ENCODE measurements around the gene TCF7L2. TPM values are rescaled to one million over a fixed set of nuclear protein-coding genes. Genes with fewer than 3 reads are reported as not detected.

Gene TCF7L2
- total RNA-seq, 8 experiments from 2014 or later = 2.2 to 62.9 (median 7.5) TPM

DNA sequence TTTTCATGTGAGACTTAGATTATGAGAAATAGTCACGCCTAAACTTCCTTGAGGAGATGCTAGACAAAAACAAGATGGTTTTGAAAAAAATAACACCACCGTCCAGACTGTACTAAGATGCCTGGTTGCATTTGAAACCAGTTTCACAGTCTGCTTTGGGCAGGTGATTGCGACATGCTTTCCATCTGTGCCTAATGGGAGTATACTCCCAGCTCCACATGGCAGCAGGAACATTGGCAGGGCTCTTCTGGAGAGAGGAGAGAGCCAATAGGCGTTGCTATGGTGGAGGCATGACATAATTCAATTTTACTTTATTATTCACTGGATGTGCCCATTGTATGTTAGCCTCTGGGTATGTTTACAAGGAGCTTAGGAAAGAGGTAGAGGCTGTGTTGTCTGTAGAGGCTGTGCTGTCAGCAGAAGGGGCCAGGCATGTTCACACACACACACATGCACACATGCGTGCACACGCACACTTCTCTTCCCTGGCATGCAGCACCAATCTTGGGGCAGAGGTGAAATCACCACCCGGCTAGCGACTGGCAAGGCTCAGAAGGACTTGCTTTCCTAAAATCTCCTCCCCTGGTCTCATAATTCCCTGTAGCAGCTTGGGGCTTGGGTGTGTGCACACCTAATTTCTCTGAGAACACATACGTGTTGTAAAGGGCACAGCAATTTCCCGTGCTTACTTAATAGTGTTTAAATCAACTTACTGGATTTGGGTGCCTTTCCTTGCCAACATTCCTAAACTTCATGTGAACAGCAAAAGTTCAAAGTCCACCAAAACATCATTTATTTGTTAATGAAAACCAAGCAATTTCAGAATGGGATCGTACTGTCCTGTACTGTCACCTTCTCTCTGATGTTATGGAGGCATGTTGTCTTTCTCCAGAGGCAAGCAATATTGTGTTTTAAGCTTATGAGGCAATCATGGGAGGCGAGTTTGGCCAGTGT is 162.1 kb downstream of the TCF7L2 start:
- in situ Hi-C loops (cut with MboI; ENCODE audit: low pct_unique_long_range_greater_than_20kb in 2 of 9, low sequenced_read_pairs in 9 of 9, unreplicated experiment in 9 of 9) = loop anchor here in 3 of 9 experiments (25.0 kb wide), 2 partner anchors 150 to 550 kb away; partner anchors contain the start of gene TCF7L2 (in 2 of the 3)
- no peak overlapping the region for H3K27ac ChIP-seq
- 28 to 100% (median 81%) methylated on average over 2 to 11 of the region's 12 CpGs for WGBS, 10 experiments
- no peak overlapping the region for H3K4me3 ChIP-seq
- peak in 5 of 8 experiments; percentile 31 to 84 (median 54) for ATAC-seq (replicated peaks in 6 of 8)
- peaks cover 19 to 20% of the 10 kb centered on the region in 2 donors for H3K4me1 ChIP-seq (replicated peaks in 1 of 2)

DNA sequence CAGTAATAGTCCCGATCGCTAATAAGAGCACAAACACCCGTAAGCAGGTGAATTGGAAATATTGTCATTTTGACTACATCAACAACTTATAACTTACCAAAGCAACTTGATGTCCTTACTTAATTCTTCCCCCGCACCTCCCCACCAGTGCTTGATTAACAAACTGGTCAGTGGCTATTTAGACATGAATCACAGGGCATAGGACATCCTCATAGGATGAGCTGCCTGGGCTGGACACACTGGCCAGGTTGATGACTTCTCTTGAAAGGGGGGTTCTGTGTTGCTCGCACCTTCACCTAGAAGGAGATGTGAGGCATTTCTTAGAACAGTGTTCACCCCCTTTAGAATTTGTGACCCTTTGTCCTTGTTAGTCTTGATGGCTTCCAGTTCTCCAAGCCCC is 163.2 kb downstream of the TCF7L2 start:
- 60 to 100% (median 97%) methylated on average over 1 to 5 of the region's 5 CpGs; no CpG with 5 or more reads in 3 of the 10 experiments for WGBS, 10 experiments
- H3K4me1 ChIP-seq (replicated peaks in 1 of 2) = peaks cover 22 to 25% of the 10 kb centered on the region in 2 donors
- no peak for ATAC-seq (replicated peaks in 6 of 8)
- in situ Hi-C loops (cut with MboI; ENCODE audit: low pct_unique_long_range_greater_than_20kb in 2 of 9, low sequenced_read_pairs in 9 of 9, unreplicated experiment in 9 of 9) = loop anchor here in 3 of 9 experiments (25.0 kb wide), 2 partner anchors 151 to 551 kb away; partner anchors contain the start of gene TCF7L2 (in 2 of the 3)
- no peak overlapping the region for H3K4me3 ChIP-seq
- H3K27ac ChIP-seq = no peak overlapping the region

DNA sequence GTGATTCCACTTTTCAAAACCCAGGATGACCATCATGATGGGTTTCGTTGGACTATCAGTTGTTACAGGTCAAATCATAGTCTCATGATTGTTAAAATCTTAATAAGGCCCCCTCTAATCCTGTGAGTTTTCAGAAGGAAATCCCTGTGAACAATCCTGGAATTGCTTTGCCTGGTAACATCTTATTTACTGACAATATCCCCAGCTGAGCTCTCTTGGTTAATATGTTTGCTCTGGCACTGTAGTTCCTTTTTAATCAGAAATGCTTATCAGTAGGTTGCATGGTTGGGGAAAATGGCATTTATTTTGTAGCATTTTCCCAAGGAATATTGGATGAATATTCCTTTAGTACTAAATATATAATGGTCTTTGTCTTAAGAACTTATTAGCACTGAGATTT is 163.9 kb downstream of the TCF7L2 start:
- in situ Hi-C loops (cut with MboI; ENCODE audit: low pct_unique_long_range_greater_than_20kb in 2 of 9, low sequenced_read_pairs in 9 of 9, unreplicated experiment in 9 of 9) = loop anchor here in 3 of 9 experiments (25.0 kb wide), 2 partner anchors 152 to 552 kb away; partner anchors contain the start of gene TCF7L2 (in 2 of the 3)
- peaks cover 20 to 24% of the 10 kb centered on the region in 2 donors for H3K4me1 ChIP-seq (replicated peaks in 1 of 2)
- H3K27ac ChIP-seq = no peak overlapping the region
- WGBS, 10 experiments = 100% methylated on average over 1 of the region's 1 CpG; no CpG with 5 or more reads in 9 of the 10 experiments
- peak in 1 of 8 experiments; percentile 37 for ATAC-seq (replicated peaks in 6 of 8)
- no peak overlapping the region for H3K4me3 ChIP-seq

DNA sequence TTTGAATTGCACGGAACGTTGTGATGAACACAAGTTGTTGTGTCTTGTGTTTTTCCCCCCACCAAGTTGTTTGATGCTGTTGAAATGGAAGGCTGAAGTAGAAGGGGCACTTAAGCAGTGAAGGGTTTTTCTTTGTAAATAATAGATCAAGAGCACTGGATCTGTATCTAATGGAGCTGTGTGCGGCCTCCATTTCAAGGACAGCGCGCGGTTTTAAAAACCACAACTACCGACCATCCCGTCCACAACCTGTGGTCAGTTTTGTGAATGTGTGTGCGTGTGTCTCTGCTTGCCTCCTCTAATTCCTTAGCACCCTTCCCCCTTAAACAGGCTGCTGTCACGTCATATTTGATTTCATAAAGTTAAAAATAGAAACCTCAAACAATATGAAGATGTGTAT is 165.5 kb downstream of the TCF7L2 start:
- ATAC-seq (replicated peaks in 6 of 8) = no peak
- in situ Hi-C loops (cut with MboI; ENCODE audit: low pct_unique_long_range_greater_than_20kb in 2 of 9, low sequenced_read_pairs in 9 of 9, unreplicated experiment in 9 of 9) = loop anchor here in 3 of 9 experiments (25.0 kb wide), 2 partner anchors 153 to 553 kb away; partner anchors contain the start of gene TCF7L2 (in 2 of the 3)
- H3K4me1 ChIP-seq (replicated peaks in 1 of 2) = peaks cover 20 to 26% of the 10 kb centered on the region in 2 donors
- no peak overlapping the region for H3K27ac ChIP-seq
- 30 to 98% (median 89%) methylated on average over 2 to 9 of the region's 10 CpGs; no CpG with 5 or more reads in 1 of the 10 experiments for WGBS, 10 experiments
- H3K4me3 ChIP-seq = no peak overlapping the region

DNA sequence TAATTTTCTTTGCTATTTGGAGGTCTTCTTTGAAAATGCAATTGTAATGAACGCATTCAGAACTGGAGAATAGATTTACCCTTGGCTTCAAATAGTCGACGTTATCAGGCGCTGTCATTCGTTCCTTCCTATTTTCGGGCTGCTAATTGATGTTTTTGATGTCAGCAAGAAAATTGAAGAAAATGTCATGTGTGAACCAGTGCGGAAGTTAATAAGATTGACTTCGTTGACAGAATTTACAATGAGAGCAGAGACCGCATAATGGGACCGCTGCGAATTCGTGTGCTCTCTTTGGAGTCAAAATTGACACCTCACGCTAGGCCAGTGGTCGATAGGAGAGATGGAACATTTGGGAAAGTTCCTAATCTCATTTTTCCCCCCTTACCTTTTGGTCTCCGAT is 168.8 kb downstream of the TCF7L2 start:
- in situ Hi-C loops (cut with MboI; ENCODE audit: low pct_unique_long_range_greater_than_20kb in 2 of 9, low sequenced_read_pairs in 9 of 9, unreplicated experiment in 9 of 9) = loop anchor here in 3 of 9 experiments (25.0 kb wide), 2 partner anchors 157 to 557 kb away; partner anchors contain the start of gene TCF7L2 (in 2 of the 3)
- H3K4me3 ChIP-seq = no peak overlapping the region
- H3K4me1 ChIP-seq (replicated peaks in 1 of 2) = peaks cover 23 to 26% of the 10 kb centered on the region in 2 donors
- no peak for ATAC-seq (replicated peaks in 6 of 8)
- 70 to 100% (median 93%) methylated on average over 6 to 15 of the region's 15 CpGs; no CpG with 5 or more reads in 1 of the 10 experiments for WGBS, 10 experiments
- no peak overlapping the region for H3K27ac ChIP-seq

DNA sequence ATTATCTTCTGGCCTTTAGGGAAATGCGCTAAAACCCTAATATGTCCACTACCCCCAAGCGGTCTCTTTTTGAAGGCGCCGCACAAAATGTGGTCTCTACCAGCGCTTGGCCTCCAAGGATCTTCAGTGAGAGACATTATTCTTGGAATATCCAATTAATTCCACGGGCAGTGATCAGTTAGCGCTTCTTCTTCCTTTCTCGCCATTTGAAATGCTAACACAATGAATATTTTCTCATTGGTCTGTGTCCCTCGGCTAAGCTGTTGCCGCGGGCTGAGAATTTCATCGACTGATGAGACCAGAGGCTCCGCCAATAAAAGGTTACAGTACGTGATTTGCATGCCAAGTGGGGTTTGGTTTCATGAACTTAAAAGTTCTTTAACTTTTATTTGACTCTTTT is 169.8 kb downstream of the TCF7L2 start:
- Histone ChIP-seq H3K27ac (no peak overlapping the region), H3K4me1 (replicated peaks in 1 of 2) (peaks cover 20 to 26% of the 10 kb centered on the region in 2 donors), H3K4me3 (no peak overlapping the region)
- no peak for ATAC-seq (replicated peaks in 6 of 8)
- in situ Hi-C loops (cut with MboI; ENCODE audit: low pct_unique_long_range_greater_than_20kb in 2 of 9, low sequenced_read_pairs in 9 of 9, unreplicated experiment in 9 of 9) = loop anchor here in 3 of 9 experiments (25.0 kb wide), 2 partner anchors 158 to 558 kb away; partner anchors contain the start of gene TCF7L2 (in 2 of the 3)
- 91 to 100% (median 97%) methylated on average over 3 to 14 of the region's 14 CpGs for WGBS, 10 experiments

DNA sequence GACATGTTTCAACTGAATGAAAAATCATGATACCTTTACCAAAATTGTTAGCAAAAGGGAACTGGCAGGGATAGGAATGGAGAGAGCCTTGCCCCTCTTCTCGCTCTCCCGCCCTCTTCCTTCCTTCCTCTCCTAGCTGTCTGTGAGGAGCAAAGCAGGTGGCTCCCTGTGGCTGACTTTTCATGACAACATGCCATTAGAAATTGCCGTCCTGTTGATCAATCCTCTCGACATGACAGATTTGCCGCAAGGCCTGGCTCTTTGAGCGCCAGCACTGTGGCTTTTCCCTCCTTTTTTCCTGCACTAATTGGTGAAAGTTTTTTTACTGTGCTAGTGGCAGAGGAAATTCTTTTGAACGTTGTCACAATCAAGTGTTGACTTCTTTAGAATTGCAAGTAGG is 171.1 kb downstream of the TCF7L2 start:
- no peak overlapping the region for H3K4me3 ChIP-seq
- 30 to 75% (median 46%) methylated on average over 1 to 7 of the region's 7 CpGs; no CpG with 5 or more reads in 2 of the 10 experiments for WGBS, 10 experiments
- H3K4me1 ChIP-seq (replicated peaks in 1 of 2) = peaks cover 20 to 21% of the 10 kb centered on the region in 2 donors
- H3K27ac ChIP-seq = no peak overlapping the region
- in situ Hi-C loops (cut with MboI; ENCODE audit: low pct_unique_long_range_greater_than_20kb in 2 of 9, low sequenced_read_pairs in 9 of 9, unreplicated experiment in 9 of 9) = loop anchor here in 3 of 9 experiments (25.0 kb wide), 2 partner anchors 159 to 559 kb away; partner anchors contain the start of gene TCF7L2 (in 2 of the 3)
- no peak for ATAC-seq (replicated peaks in 6 of 8)

DNA sequence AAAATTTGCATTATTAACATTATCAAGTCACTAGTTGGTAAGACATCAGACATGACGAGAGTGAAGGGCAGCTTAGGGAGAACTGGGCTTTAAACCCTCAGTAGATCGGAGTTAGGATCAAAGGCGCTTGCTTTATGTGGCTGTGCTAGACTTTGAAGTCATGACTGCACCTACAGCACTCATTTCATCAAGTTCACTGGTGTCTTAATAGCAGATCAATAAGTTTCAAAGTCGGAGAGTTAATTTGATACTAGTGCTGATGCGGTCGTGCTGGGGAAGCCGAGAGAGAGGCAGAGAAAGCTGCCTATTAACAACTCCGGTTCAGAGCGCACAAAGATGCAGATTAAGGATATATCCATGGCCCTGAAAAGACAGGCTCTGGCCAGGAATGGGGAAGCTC is 172.9 kb downstream of the TCF7L2 start:
- Histone ChIP-seq H3K27ac (no peak overlapping the region), H3K4me3 (no peak overlapping the region), H3K4me1 (replicated peaks in 1 of 2) (peaks cover 14 to 18% of the 10 kb centered on the region in 2 donors)
- no peak for ATAC-seq (replicated peaks in 6 of 8)
- in situ Hi-C loops (cut with MboI; ENCODE audit: low pct_unique_long_range_greater_than_20kb in 2 of 9, low sequenced_read_pairs in 9 of 9, unreplicated experiment in 9 of 9) = loop anchor here in 3 of 9 experiments (25.0 kb wide), 2 partner anchors 161 to 561 kb away; partner anchors contain the start of gene TCF7L2 (in 2 of the 3)
- 60 to 96% (median 73%) methylated on average over 2 to 9 of the region's 9 CpGs; no CpG with 5 or more reads in 1 of the 10 experiments for WGBS, 10 experiments

DNA sequence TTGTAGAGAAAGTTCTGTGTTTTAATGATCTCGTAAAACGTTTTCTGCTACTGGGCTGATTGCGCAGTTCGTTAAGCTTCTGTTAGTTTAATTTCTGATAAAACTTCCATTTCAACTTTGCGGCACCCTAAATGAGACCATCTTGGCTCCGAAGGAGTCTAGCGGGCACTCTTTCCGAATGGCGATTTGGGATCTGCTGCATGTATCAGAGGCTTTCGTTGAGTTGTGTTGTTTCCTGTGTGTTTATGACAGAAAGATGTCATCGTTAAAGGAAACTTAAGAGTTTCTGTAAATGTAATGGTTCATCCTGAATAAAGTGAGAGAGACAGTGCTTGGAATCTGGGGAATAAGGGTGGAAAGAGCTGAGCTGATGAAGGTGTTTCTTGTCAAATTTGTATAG is 174.7 kb downstream of the TCF7L2 start:
- in situ Hi-C loops (cut with MboI; ENCODE audit: low pct_unique_long_range_greater_than_20kb in 2 of 9, low sequenced_read_pairs in 9 of 9, unreplicated experiment in 9 of 9) = loop anchor here in 5 of 9 experiments (25.0 kb wide), 3 partner anchors 162 to 562 kb away; partner anchors contain the start of gene TCF7L2 (in 2 of the 5)
- ATAC-seq (replicated peaks in 6 of 8) = no peak
- 72 to 100% (median 87%) methylated on average over 3 to 11 of the region's 11 CpGs for WGBS, 10 experiments
- Histone ChIP-seq H3K4me3 (no peak overlapping the region), H3K4me1 (replicated peaks in 1 of 2) (peaks cover 18 to 23% of the 10 kb centered on the region in 2 donors), H3K27ac (no peak overlapping the region)

DNA sequence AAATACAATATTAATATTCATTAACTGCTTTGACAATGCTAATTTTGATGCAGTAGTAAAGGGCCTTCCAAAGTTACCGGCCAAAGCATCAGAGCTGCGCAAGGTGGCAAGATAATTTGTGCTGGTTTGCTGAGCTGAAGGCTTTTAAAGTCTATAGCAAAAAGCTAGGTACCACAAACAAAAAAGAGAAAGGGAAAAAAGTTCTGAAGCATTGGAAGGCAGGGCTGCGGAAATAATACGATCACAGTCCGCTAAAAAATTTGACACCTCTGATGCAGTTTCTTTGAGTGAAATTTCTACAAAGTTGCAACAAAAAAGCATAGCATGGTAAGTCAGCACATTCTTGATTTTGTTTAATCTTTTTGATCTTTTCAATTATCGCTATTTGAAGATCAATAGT is 175.6 kb downstream of the TCF7L2 start:
- in situ Hi-C loops (cut with MboI; ENCODE audit: low pct_unique_long_range_greater_than_20kb in 2 of 9, low sequenced_read_pairs in 9 of 9, unreplicated experiment in 9 of 9) = loop anchor here in 3 of 9 experiments (25.0 kb wide), 1 partner anchor 262 kb away; no protein-coding TSS in a partner anchor
- 7 to 92% (median 22%) methylated on average over 1 to 6 of the region's 6 CpGs for WGBS, 10 experiments
- peaks cover 18 to 26% of the 10 kb centered on the region in 2 donors for H3K4me1 ChIP-seq (replicated peaks in 1 of 2)

DNA sequence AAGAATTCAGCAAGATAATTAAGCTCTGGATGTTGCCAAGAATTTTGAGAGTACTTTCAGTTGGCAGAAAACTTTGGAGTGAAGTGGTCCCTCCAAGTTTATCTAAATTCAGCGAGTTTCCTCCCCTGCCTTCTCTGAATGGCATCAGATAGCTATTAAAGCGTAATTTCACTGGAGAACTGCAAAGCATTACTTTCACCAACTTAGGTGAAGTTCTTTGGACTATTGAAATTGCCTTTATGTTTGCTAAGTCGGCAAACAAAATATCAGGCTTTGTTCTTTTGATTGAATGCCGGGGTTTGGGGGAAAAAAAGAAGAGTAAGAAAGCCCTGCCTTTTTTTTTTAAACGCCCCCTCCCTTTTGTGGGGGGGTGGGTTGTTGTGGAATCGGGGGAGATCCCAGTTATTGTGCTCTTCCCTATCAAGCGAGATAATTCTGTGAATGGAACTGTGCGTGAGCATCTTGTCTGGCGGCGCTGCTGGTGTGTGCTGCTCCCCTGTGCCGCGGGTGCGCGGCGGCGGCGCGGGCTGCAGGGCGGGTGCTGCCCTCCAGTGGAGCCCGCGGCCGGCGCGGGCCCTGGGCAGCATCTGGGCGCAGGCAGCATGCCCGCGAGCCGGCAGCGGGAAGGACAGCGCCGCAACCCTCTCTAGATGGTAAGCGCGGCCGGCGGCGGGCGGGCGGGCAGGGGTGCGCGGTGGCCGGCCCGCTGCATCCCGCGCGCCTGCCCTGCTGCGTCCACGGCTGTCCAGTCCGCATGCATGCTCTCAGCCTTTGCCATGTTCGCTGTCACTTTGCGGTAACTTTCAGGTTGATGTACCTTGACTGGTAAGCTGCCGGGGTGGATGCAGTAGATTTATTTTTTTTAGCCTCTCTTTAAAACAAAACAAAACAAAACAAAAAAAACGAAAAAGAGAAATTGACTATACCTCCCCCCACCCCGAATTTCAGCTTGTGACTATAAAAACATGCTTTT is 176.5 kb downstream of the TCF7L2 start:
- 0 to 20% (median 0%) methylated on average over 1 to 7 of the region's 53 CpGs for WGBS, 10 experiments
- peak overlapping the region; percentile 19 to 35 (median 32) for H3K4me3 ChIP-seq
- in situ Hi-C loops (cut with MboI; ENCODE audit: low pct_unique_long_range_greater_than_20kb in 2 of 9, low sequenced_read_pairs in 9 of 9, unreplicated experiment in 9 of 9) = loop anchor here in 3 of 9 experiments (25.0 kb wide), 1 partner anchor 261 kb away; no protein-coding TSS in a partner anchor
- peak; percentile 72 to 100 (median 99) for ATAC-seq (replicated peaks in 6 of 8)
- peaks cover 18 to 27% of the 10 kb centered on the region in 2 donors for H3K4me1 ChIP-seq (replicated peaks in 1 of 2)
- H3K27ac ChIP-seq = no peak overlapping the region

More for the DNA sequence above, 175.6 kb downstream of the TCF7L2 start:
- no peak overlapping the region for H3K27ac ChIP-seq
- ATAC-seq (replicated peaks in 6 of 8) = no peak
- H3K4me3 ChIP-seq = no peak overlapping the region
